WI38 (cell line): Measurements from ENCODE around the gene SLC6A7.

Experiments used
- H3K4me3 ChIP-seq: 2 replicates; pipeline ENCODE4 v1.5.1; 2011; ENCODE audit warnings: low read depth, mild to moderate bottlenecking, control low read depth, low read length
- TF ChIP-seq, protein P1 (sequence below): IDR thresholded peaks from 2 replicates; pipeline ENCODE4 v1.5.1; 2012; ENCODE audit warnings: low read depth, mild to moderate bottlenecking, control low read depth, low read length

Gene SLC6A7

DNA sequence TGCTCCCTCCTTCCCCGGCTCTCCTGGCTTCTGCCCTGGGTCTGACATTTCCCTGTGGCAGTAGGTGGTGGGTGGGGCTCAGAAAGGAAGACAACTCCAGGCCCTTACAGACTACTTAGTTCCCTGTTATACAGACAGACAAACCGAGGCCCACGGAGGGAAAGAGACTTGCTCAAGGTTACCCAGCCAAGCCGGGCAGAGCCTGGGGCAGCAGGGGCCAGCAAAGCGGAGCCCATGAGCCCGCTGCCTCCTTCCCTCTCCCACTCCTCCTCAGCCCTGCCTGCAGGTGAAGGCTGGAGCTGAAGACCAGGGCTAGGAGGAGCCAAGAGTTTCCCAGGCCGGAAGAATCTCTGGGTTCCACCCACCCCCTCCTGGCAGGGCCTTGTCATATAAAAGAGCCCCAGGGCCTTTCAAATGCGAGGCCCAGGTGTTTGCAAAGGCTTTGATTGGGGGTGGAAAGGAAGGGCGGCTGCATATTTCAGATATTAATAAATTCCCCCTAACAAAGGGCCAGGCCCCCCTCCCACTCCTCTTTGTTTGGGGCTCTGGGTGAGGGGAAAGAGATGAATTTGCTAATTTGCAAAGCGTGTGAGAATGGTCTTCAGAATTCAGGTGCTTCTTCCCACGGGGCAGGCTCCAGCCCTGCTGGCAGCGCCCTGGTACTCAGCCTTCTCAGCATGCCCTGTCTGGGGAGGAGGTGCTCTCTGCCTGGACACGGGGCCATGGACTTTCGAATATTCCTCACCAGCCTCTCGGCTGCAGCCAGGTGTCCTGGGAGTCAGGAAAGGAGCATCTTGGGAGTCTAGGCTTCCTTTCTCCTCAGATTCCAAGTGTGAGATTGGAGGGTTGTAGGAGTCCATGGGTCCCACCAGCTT lies 21.5 kb downstream of the SLC6A7 start:
- H3K4me3 ChIP-seq = no peak overlapping the region
- TF ChIP-seq, protein P1, sequence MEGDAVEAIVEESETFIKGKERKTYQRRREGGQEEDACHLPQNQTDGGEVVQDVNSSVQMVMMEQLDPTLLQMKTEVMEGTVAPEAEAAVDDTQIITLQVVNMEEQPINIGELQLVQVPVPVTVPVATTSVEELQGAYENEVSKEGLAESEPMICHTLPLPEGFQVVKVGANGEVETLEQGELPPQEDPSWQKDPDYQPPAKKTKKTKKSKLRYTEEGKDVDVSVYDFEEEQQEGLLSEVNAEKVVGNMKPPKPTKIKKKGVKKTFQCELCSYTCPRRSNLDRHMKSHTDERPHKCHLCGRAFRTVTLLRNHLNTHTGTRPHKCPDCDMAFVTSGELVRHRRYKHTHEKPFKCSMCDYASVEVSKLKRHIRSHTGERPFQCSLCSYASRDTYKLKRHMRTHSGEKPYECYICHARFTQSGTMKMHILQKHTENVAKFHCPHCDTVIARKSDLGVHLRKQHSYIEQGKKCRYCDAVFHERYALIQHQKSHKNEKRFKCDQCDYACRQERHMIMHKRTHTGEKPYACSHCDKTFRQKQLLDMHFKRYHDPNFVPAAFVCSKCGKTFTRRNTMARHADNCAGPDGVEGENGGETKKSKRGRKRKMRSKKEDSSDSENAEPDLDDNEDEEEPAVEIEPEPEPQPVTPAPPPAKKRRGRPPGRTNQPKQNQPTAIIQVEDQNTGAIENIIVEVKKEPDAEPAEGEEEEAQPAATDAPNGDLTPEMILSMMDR = no peak

- TF ChIP-seq, protein P1 = no peak
Observed at GRCh38 chr5:150213530-150213929, 23.7 kb downstream of the SLC6A7 start.

DNA sequence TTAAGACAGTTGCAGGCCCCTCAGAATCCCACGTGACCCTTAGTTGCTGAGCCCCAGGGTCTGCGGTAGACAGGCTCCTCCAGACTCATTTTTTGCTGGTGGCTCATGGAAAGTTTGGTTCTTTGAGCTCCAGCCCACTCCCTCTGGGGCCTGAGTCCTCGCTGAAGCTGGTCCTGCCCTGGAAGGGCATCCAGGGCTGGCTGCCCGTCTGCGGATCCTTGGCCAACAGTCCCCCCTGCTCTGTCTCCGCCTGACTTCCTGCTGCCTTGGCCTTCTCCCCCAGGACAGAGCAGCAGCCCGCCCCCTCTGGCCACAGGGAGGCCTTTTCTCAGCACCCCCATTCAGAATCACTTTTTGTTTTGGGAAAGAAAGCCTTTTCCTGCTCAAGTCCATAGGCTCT lies 24.4 kb downstream of the SLC6A7 start:
- TF ChIP-seq, protein P1 = 0 out of 2 replicates have a peak, but pooled peaks have one; percentile 22
- H3K4me3 ChIP-seq = no peak overlapping the region

More at GRCh38 chr5:150213530-150213929, 23.7 kb downstream of the SLC6A7 start:
- no peak overlapping the region for H3K4me3 ChIP-seq

GRCh38 chr5:150215979-150216944 lies 26.4 kb downstream of the SLC6A7 start:
- H3K4me3 ChIP-seq = no peak overlapping the region
- TF ChIP-seq, protein P1 = no peak

GRCh38 chr5:150217038-150217437 lies 27.2 kb downstream of the SLC6A7 start:
- TF ChIP-seq, protein P1 = no peak

GRCh38 chr5:150217873-150218692 lies 28.2 kb downstream of the SLC6A7 start:
- H3K4me3 ChIP-seq = no peak overlapping the region
- TF ChIP-seq, protein P1 = peak; percentile 70

More at GRCh38 chr5:150217038-150217437, 27.2 kb downstream of the SLC6A7 start:
- H3K4me3 ChIP-seq = no peak overlapping the region
